Epithelial cell of esophagus (primary cell): ENCODE measurements around the gene NFYA.

Source experiments
- DNase-seq: peaks from one replicate; pipeline ENCODE4 v3.0.0; 2010; ENCODE audit warnings: low read depth
- H3K4me3 ChIP-seq: 2 replicates; pipeline ENCODE4 v1.5.1; 2011; ENCODE audit warnings: mild to moderate bottlenecking, low read length, control low read depth
- TF ChIP-seq, protein P1 (sequence below): IDR thresholded peaks from 2 replicates; pipeline ENCODE4 v1.5.1; 2011; ENCODE audit warnings: low read depth, mild to moderate bottlenecking, low read length, control low read depth, inconsistent platforms; ENCODE audit not compliant: insufficient read depth; ENCODE audit errors: missing control alignments

NFYA gene

GRCh38 chr6:41090841-41091761 lies 18.3 kb downstream of the NFYA start:
- DNase-seq = no peak
- TF ChIP-seq, protein P1, sequence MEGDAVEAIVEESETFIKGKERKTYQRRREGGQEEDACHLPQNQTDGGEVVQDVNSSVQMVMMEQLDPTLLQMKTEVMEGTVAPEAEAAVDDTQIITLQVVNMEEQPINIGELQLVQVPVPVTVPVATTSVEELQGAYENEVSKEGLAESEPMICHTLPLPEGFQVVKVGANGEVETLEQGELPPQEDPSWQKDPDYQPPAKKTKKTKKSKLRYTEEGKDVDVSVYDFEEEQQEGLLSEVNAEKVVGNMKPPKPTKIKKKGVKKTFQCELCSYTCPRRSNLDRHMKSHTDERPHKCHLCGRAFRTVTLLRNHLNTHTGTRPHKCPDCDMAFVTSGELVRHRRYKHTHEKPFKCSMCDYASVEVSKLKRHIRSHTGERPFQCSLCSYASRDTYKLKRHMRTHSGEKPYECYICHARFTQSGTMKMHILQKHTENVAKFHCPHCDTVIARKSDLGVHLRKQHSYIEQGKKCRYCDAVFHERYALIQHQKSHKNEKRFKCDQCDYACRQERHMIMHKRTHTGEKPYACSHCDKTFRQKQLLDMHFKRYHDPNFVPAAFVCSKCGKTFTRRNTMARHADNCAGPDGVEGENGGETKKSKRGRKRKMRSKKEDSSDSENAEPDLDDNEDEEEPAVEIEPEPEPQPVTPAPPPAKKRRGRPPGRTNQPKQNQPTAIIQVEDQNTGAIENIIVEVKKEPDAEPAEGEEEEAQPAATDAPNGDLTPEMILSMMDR = no peak
- H3K4me3 ChIP-seq = no peak overlapping the region

DNA sequence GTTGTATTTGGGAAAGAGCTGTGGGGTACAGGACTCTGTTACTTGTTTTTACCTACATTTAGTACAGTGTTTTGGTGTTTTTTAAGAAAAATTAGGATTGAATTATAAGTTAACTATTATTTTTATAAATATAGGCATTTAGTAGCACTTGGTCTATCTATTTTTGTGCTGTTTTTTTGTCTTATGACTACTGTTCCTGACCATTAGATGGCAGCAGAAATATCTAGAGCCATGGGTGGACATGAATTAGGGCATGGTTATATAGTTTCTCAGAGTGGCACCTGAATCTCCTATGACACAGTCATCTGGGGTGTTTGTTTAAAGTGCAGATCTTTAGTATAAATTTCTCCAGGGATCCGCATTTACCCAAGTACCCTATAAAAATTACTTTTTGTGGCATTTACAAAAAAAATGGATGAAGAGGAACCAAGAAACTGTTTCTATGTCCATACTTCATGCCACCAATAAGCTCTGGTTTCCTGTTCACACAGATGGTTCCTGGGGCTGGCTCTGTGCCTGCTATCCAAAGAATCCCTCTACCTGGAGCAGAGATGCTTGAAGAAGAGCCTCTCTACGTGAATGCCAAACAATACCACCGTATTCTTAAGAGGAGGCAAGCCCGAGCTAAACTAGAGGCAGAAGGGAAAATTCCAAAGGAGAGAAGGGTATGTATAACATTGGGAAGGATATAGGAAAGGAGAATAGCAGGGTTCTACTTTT lies 19.8 kb downstream of the NFYA start:
- peak; percentile 46 for DNase-seq
- no peak overlapping the region for H3K4me3 ChIP-seq
- TF ChIP-seq, protein P1 = peak; percentile 52

DNA sequence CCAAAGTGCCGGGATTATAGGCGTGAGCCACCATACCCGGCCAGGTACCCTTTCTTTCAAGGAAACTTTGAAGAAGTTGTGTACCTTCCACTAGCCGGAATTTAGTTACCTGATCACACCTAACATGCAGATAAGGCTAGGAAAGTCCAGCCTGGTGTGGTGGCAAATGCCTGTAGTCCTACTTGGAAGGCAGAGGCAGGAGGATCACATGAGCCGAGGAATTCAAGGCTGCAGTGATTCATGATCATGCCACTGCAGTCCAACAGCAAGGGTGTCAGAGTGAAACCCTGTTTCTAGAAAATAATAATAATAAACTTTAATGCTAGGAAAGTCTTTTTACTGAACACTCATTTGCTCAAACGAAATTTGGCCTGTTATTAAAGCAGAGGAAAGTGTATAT lies 21.0 kb downstream of the NFYA start:
- TF ChIP-seq, protein P1 = no peak
- DNase-seq = no peak
- H3K4me3 ChIP-seq = no peak overlapping the region

GRCh38 chr6:41097467-41098090 lies 24.8 kb downstream of the NFYA start:
- TF ChIP-seq, protein P1 = no peak
- no peak overlapping the region for H3K4me3 ChIP-seq
- no peak for DNase-seq

GRCh38 chr6:41098366-41098765 lies 25.6 kb downstream of the NFYA start:
- TF ChIP-seq, protein P1 = no peak
- no peak for DNase-seq
- H3K4me3 ChIP-seq = no peak overlapping the region

GRCh38 chr6:41100871-41101287 lies 28.1 kb downstream of the NFYA start:
- TF ChIP-seq, protein P1 = no peak
- no peak for DNase-seq
- H3K4me3 ChIP-seq = no peak overlapping the region
